ENCODE data around the gene KIF5B.
"Not testable (repeated sequence)": the region's sequence is repeated elsewhere in the genome, so short reads cannot be mapped to it uniquely, and the experiment has no call there.

The KIF5B gene

DNA sequence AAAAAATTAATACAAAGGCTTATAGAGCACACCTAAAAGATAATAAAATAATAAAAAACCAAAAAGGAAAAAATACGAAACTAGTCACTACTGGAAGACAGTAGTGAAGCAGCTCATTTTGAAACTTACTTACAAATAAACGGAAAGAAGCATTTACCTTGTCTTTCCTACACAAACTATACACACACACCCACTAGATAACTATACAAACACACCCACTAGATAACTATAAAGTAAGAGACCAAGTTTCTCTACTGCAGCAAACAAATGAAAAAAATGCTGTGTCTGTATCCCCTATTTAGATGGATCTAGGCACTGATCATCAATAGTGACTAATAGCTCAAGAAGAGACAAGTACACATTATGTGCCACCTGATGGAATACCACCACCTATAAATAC lies 49.2 kb downstream of the KIF5B start:
- DNase-seq (ENCODE audit: low read depth), result no peak

DNA sequence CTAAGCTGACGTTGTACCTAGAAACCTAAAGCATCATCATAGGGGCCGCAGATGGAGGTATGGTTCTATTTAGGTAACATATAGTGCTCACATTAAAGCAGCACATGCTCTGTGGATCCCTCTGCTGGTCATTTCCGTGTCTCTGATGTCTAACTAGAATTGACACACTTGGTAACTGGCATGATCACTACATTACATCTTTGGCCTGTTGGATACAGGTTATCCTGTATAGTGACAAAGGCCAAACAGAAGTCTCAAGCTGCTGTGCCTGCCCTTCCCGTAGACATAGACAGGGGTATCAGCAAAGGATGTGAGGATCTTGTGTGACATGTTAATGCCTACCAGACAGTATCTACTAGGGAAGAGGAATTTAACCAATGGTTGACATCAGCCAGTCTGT lies 51.2 kb downstream of the KIF5B start:
- peak; percentile 4 for DNase-seq (ENCODE audit: low read depth)

DNA sequence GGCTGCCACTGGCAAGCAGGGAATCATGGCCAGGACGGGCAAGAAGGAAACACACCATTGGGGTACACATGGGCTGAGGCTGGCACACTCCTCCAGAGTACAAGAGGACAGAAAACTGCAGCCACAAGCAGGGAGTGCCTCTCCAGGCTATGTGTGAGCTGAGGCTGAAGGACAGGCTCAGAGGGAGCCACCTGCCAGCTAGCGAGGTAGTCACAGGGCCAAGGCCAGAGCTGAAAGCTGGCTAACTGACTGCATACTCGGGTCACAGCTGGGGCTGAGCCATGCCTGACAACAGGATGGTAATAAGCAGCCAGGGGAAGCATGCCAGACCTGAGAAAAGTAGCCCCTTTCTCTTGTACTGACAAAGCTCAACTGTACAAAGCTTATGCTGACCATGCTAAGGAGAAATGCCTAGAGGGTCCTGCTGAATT lies 52.0 kb downstream of the KIF5B start:
- DNase-seq (ENCODE audit: low read depth), result no peak

DNA sequence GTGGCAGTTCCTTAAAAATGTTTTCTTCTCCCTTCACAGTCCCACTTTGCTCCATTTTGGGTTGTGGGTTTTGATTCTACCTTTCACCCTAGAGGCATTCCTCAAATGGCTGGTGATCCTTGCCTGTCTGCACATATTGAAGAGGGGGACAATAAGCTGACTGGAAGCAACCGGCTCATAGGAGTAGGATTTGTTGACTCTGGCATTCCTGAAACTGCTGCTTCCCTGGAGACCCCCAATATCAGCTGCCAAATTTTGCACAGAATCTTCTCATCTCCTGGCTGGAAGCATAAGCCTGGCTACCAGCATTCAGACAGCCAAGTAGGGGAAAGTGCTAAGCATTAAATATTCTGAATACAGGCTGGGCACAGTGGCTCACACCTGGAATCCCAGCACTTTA lies 53.7 kb downstream of the KIF5B start:
- no peak for DNase-seq (ENCODE audit: low read depth)

DNA sequence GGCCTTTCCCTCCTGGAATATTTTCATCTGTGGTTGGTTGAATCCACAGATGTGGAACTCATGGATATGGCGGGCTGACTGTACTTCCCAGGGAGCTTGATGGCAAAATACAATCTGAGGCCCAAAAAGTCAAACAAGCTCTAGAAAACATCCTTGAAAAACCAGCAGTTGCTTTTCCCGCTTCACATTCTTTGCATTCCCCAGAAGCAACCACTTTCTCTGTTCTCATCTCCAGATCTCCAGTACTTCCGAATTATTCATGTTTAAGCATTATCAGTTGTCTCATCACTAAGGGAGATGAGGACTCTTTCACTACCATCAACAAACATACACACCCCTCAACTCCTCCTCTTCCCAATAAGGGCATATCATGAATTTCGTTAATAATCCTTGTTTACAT lies 55.3 kb downstream of the KIF5B start:
- DNase-seq (ENCODE audit: low read depth), result no peak

DNA sequence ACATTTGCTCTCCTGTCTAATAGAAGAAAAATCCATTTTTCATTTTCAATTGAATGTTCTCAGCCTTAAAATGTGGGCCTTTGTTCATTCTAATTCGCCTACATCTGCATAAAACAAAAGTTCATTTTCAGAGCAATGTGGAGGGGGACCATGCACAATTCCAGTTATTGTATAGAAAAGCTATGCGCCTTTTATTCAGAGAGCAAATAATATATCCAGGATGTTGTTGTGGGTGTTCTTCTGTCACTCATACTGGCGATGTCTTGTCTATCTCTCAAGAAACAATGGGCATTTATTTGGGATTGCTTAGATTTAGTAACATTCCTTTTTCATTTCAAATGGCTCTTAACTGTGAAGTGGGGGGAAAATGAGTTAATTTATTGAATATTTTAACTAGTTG lies 56.4 kb downstream of the KIF5B start:
- no peak for DNase-seq (ENCODE audit: low read depth)

DNA sequence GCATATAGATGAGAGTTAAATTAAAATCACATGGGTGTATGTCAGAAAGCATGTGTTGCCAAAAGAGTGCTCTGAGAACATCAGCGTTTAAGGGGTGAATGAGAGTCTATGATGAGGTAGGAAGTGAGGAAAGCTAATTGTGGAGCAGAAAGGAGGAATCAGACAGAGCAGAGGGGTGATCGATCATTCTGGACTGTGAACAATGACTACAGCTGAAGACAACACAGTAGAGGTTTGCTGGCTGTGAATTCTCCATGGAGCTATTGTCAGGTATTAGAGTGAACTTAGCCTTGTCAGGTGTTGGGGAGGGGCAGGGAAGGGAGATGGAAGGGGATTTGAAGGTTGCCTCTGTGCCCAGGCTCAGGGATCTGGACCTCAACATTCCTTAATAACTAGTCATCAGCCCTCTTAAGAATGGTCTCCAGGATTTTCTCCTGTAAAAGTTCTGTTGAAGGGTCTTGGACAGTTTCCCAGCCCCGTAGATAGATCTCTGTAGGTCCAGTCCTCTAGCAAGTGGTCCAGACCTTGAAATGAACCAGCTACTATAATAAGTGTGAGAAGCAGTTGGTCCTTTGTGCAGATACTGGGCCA lies 57.1 kb downstream of the KIF5B start:
- no peak for DNase-seq (ENCODE audit: low read depth)

DNA sequence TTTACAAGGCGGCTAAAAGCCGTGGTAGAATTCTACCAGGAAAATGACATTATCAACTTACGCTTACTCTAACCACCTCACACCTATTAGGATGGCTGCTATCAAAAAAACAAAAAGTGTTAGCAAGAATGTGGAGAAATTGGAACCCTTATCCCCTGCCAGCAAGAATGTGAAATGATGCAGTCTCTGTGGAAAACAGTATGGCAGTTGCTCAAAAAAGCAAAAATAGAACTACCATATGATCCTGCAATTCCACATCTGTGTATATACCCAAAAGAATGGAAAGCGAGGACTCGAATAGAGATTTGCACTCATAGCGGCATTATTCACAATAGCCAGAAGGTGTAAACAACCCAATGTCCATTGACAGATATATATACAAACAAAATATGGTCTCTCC lies 61.3 kb downstream of the KIF5B start:
- DNase-seq (ENCODE audit: low read depth), result no peak

DNA sequence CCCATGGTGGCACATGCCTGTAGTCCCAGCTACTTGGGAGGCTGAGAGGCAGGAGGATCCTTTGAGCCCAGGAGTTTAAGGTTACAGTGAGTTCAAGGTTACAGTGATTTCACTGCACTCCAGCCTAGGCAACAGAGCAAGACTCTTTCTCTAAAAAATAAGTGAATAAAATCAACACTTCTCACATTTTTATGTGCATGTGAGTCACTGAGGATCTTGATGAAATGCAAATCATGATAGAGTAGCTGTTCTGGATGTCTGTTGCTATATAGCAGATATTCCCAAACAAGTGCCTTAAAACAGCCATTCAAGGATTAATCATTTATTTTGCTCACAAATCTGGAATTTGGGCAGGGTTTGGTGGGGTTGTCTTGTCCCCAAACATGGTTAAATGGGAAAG lies 65.3 kb downstream of the KIF5B start:
- no peak for DNase-seq (ENCODE audit: low read depth)

DNA sequence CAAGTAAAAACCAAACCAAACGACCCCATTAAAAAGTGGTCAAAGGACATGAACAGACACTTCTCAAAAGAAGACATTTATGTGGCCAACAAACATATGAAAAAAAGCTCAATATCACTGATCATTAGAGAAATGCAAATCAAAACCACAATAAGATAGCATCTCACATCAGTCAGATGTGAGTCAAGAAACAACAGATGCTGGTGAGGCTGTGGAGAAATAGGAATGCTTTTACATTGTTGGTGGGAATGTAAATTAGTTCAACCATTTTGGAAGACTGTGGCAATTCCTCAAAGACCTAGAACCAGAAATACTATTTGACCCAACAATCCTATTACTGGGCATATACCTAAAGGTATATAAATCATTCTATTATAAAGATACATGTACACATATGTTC lies 68.4 kb downstream of the KIF5B start:
- not testable (repeated sequence) for DNase-seq (ENCODE audit: low read depth)

DNA sequence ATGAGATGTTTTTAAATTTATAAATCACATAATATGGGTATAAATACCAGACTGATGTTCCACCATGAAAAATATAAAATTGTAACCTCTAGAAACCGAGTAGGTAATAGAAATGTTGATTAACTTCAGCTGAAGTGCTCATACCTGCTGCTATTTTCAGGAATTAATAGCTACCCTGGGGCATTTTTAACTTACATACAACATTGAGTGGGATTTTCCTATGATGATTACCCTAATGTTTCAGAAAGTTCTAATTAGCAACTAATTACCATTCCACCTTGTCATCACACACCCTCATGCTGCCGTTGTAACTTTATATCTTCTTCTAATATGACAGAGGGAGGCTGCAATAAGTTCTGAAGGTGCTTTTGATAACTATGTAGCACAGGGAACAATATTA lies 74.1 kb downstream of the KIF5B start:
- no peak for DNase-seq (ENCODE audit: low read depth)

DNA sequence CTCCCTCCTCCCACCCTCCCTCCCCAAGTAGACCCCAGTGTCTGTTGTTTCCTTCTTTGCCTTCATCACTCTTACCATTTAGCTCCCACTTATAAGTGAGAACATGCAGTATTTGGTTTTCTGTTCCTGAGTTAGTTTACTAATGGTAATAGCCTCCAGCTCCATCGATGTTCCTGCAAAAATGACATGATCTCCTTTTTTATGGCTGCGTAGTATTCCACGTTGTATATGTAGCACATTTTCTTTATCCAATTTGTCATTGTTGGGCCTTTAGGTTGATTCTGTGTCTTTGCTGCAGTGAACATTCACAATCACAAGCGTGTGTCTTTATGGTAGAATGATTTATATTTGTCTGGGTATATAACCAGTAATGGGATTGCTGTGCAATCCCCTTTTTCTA lies 75.8 kb downstream of the KIF5B start:
- no peak for DNase-seq (ENCODE audit: low read depth)

DNA sequence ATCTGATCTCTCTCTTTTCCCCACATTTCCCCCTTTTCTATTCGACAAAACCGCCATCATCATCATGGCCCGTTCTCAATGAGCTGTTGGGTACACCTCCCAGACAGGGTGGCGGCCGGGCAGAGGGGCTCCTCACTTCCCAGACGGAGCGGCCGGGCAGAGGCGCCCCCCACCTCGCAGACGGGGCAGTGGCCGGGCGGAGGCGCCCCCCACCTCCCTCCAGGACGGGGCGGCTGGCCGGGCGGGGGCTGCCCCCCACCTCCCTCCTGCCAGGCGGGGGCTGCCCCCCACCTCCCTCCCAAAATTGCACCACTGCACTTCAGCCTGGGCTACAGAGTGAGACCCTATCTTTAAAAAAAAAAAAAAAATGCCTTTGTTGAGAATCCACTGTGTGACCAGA lies 77.2 kb downstream of the KIF5B start:
- not testable (repeated sequence) for DNase-seq (ENCODE audit: low read depth)

DNA sequence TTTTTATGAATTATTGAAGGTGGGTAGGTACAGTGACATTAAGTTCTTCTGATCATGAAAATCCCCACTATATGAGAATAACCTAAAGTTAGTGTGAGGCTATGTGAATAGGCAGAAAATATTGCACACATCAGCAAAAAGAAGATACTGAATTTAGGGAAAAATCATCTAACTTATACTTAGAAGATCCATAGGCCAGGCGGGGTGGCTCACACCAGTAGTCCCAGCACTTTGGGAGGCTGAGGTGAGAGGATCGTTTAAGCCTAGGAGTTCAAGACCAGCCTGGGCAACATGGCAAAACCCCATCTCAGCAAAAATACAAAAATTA lies 78.1 kb downstream of the KIF5B start:
- DNase-seq (ENCODE audit: low read depth), result no peak

DNA sequence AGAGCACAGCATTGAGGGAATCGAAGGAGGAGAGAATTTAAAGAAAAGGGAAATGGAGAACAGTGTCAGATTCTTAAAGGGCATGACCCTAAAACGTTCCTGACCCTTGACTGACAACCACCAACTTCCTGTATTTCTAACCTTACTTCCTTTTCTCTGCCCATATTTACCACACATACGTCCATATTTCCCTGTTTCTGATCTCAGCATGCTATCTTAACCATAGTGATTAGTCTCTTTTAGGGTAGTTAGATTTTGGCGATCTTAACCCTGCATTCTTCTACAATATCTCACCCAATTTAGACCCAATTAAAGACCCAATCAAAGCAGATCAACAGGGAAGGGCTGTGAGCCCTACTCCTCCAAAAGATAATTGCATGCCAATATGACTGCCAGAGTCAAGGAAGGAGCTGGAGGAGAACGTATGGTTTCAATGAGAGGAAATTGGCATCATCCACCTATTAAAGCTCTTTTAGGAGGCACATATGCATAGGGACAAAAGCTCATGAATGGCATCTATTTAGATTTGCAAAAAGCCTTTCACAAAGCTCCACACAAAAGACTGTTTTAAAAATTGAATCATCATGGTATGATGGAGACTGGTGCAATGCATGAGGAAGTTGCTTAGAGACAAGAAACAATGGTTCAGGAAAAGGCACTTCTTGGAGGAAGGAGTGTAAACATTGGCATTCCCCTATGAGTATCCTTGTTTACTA lies 78.6 kb downstream of the KIF5B start:
- DNase-seq (ENCODE audit: low read depth), result no peak

DNA sequence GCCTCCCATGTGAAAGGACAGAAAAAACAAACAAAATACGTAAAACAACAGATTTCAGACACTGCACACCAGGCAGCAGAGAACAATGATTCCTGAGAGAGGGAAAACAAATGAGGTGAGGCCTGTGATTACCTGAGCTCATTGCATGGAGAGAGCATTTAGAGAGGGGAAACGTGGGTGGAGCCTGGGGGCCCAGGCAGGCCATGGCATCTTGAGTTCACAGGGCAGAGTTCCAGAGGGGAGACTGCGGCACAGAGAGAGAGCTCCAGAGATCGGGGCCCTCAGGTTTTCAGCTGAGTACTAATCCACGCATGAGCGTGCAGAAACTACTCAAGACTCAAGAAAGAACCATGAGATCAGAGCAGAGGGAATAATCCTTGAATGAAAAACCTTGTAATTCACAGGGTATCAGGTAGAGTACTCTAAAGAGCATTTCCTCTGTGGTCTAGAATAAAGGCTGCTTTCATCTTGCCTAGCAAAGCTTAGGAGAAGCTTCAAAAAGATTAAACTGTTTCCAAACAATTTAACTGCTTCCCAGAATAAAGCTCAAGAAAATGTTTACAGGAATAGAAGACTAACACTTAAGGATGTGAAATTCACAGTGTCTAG lies 81.0 kb downstream of the KIF5B start:
- DNase-seq (ENCODE audit: low read depth), result no peak

DNA sequence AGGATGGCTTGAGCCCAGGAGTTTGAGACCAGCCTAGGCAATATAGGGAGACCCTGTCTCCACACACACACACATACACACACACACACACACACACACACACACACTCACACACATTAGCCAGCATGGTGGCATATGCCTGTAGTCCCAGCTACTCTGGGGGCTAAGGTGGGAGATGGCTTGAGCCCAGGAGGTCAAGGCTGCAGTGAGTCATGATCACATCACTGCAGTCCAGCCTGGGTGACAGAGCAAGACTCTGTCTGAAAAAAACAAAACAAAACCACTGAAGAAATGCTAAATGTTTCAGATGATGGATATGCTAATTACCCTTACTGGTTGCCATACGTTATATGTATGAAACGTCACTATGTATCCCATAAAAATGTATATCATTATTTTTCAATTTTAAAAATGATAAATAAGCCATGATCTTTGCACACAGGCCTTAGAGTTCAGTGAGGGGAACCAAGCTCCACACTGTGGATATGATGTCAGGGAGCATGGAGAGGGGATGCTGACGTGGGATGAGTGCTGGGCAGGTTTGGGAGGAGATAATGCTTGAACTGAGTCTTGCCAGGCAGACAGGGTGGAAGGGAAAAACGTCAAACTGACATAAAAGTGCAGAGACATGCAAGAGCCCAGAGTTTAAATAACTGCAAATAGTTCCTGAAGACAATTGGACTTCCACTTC lies 81.6 kb downstream of the KIF5B start:
- DNase-seq (ENCODE audit: low read depth), result no peak

DNA sequence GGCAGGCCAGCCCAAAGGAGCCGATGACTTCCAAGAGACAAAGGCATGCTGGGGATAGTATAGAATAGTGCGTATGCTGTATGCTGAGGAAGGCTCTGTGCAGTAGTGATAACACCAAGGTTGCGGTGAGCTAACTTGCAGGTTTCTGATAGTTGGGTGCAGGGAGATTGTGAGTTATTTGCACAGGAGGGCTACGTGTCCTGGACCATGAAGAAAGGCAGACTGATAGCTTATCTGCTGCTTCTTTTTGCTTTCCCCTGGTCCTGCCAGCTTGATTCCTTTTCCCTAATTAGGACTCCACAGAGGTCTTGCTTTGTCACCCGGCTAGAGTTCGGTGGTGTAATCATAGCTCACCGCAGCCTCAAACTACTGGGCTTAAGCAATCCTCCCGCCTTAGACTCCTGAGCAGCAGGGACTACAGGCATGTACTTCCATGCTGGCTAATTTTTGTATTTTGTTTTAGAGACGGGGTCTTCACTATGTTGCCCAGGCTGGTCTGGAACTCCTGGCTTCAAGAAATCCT lies 83.6 kb downstream of the KIF5B start:
- no peak for DNase-seq (ENCODE audit: low read depth)

DNA sequence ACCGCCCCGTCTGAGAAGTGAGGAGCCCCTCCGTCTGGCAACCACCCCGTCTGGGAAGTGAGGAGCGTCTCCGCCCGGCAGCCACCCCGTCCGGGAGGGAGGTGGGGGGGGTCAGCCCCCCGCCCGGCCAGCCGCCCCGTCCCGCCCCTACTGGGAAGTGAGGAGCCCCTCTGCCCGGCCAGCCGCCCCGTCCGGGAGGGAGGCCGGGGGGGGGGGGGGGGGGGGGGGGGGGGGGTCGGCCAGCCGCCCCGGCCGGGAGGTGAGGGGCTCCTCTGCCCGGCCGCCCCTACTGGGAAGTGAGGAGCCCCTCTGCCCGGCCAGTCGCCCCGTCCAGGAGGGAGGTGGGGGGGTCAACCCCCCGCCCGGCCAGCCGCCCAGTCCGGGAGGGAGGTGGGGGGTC lies 86.4 kb downstream of the KIF5B start:
- not testable (repeated sequence) for DNase-seq (ENCODE audit: low read depth)

DNA sequence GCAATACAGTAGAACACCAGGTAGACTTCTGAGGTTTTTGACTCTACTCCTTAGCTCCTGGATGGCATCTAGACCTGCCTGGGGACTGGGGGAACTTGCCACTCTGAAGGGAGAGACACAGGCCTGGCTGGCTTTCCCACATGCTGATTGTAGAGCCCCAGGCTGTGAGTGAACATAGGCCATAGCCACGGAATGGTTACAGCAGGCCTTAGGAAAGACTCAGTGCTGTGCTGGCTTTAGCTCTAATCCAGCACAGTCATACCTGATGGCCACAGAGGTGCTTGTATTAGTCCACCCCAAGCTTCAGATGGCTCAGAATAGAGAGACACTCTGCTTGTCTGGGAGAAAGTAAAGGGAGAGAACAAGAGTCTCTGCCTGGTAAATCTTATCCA lies 92.6 kb downstream of the KIF5B start:
- DNase-seq (ENCODE audit: low read depth), result no peak

DNA sequence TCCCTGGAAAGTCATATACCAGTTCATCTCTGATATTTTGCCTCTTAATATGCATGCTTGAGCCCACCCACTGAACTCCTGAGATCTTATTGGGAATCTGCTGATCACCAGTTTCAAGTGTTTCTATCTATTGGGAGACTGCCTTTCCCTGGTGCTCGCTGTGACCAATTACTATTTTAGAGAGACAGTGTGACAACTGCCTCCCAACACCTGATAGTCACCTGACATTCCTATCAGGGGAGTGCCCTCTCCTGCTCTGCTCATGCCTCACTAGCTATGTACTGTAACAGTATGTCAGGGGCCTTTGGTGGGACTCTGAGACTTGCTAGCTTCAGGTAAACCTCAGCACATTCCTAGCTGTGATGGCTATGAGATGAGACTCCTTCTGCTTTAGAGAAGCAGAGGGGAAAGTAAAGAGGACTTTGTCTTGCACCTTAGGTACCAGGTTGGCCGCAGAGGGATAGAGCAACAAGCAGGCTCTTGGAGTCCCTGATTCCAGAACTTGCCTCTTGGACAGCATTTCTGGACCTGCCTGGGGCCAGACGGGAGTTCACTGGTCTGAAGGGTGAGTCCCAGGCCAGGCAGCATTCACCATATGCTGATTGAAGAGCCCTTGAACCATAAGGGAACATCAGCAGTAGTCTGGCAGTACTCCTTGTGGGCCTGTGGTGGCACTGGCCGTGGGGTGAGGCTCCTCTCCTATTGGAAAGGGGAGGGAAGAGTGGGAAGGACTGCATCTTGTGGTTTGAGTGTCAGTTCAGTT lies 93.2 kb downstream of the KIF5B start:
- DNase-seq (ENCODE audit: low read depth), result no peak

Data from activated T-cell treated with anti-CD3 and anti-CD28 coated beads for 24 hours (primary cell).